Measurements from ENCODE around the gene CLCN3.
A peak's percentile ranks its signal among the peaks of the same experiment; 100 is the strongest.
"Not testable (repeated sequence)": the region's sequence is repeated elsewhere in the genome, so short reads cannot be mapped to it uniquely, and the experiment has no call there.

Gene CLCN3

GRCh38 chr4:169707958-169708643 lies 87.7 kb downstream of the CLCN3 start:
- no peak for DNase-seq (ENCODE audit: low read depth in 3 of 3)

DNA sequence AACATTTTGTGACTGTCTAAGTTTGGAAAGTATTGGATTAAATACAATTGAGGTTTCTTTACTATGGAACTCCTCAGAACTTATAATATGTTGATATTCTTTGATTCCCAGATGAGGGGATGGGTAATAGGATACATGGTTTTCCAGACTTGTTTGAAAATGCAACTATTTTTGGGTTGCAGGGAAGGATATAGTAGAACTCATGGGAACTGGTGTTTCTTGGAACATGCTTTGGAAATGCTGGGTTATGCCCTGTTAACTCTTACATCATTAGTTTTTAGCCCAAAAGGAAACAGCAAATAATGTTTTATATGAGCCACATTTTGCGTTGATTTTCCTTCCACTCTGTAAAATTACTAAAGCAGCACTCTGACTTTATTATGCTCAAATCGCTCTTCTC lies 95.4 kb downstream of the CLCN3 start:
- no peak for DNase-seq (ENCODE audit: low read depth in 3 of 3)

DNA sequence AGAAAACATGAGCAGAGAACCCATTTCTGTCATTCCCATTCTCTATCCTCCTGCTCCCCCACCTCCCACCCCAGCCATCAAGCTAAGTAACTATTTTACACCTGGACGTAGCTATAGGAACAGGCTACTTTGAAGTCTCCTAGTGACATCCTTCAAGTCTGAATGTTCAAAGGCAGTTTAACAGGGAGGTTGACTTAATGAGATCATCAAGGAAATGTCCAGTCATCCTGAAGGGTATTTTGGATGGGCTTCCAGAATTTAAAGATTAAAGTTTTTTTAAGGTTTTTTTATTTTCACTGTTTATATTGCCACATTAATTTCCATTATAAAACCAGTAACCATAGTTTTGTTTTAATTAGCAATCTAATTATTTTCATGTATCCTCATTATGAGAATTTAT lies 96.3 kb downstream of the CLCN3 start:
- DNase-seq (ENCODE audit: low read depth in 3 of 3), result no peak

GRCh38 chr4:169720529-169720928 lies 100.2 kb downstream of the CLCN3 start:
- no peak for DNase-seq (ENCODE audit: low read depth in 3 of 3)

DNA sequence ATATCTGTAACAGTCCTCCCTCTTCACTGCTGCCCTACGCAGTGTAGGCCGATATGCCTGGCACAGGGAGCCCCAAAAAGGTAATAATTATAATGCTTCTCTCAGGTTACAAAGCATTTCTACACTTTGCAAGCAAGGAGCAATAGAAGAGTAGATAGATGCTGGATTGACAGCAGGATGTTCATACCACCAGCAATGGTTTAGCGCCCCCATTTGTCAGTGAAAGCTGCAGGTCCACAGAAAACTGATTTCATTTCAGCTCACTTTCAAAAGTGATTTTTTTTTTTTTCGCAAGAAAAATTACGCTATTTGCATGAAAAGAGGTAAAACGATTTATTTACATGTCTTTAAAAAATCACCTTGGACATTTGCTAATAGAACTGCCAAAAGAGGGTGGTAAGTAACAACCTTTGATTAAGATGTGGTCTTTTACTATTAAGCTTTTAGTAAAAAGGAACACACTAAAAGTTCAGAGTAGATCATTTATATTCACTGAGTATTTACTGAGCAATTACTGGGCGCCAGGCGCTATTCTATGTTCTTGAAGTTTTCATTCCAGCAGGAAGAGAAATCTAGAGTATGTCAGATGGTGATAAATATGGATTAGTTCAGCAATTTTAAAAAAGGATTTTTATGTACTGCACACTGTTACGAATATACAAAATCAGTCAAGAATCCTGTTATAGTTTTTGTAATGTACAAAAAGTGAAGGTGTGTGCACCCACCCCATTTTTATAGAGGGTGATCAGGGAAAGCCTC lies 103.0 kb downstream of the CLCN3 start:
- DNase-seq (ENCODE audit: low read depth in 3 of 3), result no peak

DNA sequence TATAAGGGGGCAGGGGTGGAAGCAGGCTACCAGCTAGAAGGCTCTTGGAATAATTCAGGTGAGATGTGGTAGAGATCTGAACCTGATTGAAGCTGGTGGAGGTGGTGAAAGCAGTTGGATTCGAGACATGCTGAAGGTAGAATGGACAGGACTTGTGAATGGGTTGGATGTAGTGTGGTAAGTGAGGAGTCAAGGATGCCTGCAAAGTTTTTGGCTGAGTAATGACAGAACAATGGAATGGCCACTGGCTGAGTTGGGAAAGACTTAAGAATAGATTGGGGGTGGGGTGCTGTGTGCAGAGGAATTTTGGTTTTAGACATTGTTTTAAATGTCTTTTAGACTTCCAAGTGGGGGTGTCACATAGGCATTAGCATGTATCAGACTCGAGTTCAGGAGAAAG lies 103.9 kb downstream of the CLCN3 start:
- no peak for DNase-seq (ENCODE audit: low read depth in 3 of 3)

DNA sequence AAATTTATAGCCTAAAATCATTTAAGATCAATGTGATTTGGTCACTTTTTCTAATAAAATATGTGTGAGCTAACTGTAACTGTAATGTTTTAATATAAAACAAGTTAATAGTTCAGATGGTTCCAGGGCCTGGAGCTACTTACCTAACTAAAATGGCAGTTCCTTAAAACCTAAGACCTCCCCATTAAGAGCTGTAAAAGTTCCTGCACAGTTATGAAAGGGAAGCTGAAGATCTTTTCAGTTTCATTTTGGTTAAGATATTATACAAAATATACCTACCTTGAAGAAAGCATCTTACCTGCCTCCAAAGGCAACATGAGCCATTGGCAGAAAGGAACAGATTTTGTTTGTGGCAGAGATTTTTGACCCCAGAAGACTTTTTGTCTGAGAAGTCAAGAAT lies 107.2 kb downstream of the CLCN3 start:
- no peak for DNase-seq (ENCODE audit: low read depth in 3 of 3)

DNA sequence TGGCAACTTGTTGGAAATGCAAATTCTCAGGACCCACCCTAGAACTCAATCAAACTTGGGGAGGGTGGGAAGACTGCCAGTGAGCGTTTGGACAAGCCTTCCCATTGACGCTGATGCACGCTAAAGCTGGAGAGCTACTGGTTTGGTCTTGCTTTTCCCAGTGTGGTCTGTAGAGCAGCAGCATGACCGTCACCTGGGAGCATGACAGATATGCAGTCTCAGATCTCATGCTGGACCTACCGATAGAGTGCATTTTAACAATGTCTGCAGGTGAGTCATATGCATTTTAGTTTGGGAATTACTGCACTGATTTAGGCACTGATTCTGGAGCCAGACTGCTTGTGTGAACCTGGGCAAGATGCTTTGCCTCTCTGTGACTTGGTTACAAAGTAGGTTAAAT lies 110.2 kb downstream of the CLCN3 start:
- DNase-seq (ENCODE audit: low read depth in 3 of 3), result no peak

DNA sequence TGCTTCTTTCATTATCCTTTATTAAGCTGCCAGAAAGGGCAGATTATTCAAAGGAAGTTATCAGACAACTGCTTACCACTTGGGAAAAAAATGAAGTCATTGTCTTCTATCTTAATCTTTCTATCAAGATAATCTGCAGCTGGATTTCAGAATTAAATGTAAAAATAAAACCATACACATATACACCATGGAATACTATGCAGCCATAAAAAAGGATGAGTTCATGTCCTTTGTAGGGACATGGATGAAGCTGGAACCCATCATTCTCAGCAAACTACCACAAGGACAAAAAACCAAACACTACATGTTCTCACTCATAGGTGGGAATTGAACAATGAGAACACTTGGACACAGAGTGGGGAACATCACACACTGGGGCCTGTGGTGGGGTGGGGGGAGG lies 118.2 kb downstream of the CLCN3 start:
- not testable (repeated sequence) for DNase-seq (ENCODE audit: low read depth in 3 of 3)

- no peak for DNase-seq (ENCODE audit: low read depth in 3 of 3)
Measured at GRCh38 chr4:169741569-169741968, 121.2 kb downstream of the CLCN3 start.

- no peak for DNase-seq (ENCODE audit: low read depth in 3 of 3)
Measured at GRCh38 chr4:169744601-169745000, 124.2 kb downstream of the CLCN3 start.

- no peak for DNase-seq (ENCODE audit: low read depth in 3 of 3)
Measured at GRCh38 chr4:169745291-169745690, 124.9 kb downstream of the CLCN3 start.

GRCh38 chr4:169756971-169757574 lies 136.7 kb downstream of the CLCN3 start:
- DNase-seq (ENCODE audit: low read depth in 3 of 3), result no peak

DNA sequence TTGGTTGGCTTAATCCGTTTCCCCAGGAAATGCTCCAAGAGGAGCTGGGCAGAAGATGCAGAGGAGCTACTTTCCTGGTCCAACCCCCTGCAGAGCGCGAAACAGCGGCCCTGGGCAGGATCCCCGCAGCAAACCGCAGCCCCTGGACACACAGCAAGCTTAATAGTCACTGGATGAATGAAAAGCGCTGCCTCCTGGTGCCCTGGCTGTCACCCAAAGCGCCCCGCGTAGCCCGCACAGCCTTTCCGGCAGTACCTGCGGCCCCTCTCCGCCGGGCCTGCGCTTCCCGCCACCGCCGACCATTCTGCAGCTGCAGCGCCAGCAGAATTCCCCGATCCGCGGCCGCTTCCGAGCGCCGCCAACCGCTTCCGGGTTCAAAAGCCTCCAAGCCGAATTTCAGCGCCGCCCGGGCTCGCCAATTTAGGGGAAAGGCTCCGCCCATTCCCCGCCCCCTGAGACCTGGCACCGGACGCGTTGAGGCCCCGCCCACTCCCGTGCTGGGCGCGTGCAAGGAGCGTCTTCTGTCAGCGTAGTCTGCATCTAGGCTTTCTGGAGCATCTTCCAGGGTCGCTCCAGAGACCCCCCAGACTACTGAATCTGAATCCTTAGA lies 137.3 kb downstream of the CLCN3 start, which contains the start of gene HPF1:
Gene HPF1 (minus strand): TSS at position 370 of the 610 bp plus-strand sequence. CDS start 67 bp downstream, at position 303.
- peak; percentile 88 to 94 (median 91) for DNase-seq (ENCODE audit: low read depth in 3 of 3)

GRCh38 chr4:169758401-169758962 lies 138.1 kb downstream of the CLCN3 start:
- no peak for DNase-seq (ENCODE audit: low read depth in 3 of 3)

DNA sequence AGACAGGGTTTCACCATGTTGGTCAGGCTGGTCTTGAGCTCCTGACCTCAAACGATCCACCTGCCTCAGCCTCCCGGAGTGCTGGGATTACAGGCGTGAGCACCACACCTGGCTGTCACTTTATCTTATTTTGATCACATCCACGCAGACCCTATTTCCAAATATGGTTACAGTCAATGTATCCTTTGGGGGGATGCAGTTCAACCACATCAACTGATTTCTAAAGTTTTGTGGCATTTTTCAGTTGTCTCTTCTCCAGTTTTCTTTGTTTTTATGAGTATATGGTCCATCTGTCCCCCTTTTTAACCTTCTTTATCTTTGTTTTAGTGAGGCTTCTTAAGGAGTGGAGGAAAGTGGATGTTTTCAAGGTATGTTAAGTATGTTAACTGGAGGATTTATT lies 141.5 kb downstream of the CLCN3 start:
- DNase-seq (ENCODE audit: low read depth in 3 of 3), result no peak

DNA sequence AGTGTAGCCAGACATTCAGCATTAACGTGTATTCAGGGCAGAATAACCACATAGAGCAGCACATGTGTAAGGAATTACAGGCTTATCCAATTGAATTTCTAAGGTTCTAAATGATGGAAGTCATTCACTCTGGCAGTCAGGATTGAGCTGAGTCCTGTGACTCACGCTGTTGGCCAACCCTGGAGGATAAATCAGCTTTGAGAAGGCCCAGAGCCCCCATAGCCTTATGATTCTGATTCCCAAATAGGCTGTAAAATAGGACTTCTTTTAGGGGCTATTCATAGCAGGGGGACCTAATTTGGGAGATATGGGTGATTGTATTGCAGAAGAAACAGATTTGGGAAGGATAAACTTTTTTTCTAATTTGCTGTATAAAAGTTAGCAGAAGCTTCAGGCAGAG lies 145.5 kb downstream of the CLCN3 start:
- DNase-seq (ENCODE audit: low read depth in 3 of 3), result no peak

GRCh38 chr4:169766741-169767140 lies 146.4 kb downstream of the CLCN3 start:
- no peak for DNase-seq (ENCODE audit: low read depth in 3 of 3)

DNA sequence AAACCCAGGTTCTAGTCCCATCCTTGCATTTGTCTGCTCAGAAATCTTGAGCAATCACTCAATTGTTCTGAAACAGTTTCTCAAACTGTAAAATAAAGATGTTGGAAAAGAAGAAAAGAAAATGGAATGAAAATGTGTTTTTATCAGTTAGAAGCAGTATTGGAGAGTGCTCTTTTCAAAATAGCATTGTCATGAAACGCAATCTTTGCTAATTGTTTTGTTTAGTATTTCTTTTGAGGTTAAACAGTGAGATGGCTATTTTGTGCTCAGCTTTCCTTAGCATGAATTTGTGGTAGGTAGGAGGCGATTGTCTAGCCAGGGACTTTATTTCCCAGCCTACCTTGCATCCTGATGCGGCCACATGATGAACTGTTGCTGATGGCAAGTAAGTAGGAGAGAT lies 148.0 kb downstream of the CLCN3 start:
- DNase-seq (ENCODE audit: low read depth in 3 of 3), result no peak

DNA sequence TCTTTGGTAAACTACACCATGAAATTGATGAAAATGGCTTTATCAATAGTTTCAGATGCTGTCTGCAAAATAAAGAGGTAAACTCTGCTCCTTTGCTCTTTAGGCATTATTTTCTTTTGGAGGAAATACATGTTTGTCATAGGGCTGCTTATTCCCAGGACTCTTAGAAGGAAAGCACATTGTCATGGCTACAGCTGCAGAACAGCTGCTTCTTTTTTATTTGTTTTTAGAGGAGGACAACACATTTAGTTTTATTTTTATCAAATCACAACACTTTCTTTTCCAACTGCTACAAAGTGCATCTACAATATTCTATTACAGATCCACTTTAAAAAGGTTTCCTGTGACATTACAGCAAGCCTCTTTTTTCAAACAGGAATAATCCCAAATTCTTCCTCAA lies 150.0 kb downstream of the CLCN3 start:
- no peak for DNase-seq (ENCODE audit: low read depth in 3 of 3)

DNA sequence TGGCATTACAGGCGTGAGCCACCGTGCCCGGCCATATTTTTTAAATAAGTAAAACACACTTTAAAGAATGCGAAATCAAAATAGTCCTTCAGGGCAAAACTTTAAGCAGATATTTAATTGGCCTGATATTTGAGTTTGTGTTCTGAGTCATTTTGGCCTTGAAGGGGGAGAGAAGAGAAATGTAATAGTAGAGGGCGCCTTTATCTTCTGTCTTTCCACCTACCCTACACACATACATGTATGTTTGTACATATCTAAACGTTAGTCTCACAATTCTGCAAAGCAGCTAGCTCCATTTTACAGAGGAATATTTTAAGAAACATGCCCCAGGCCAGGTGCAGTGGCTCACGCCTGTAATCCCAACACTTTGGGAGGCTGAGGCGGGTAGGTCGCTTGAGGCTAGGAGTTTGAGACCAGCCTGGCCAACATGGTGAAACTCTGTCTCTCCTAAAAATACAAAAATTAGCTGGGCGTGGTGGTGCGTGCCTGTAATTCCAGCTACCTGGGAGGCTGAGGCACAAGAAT lies 151.2 kb downstream of the CLCN3 start:
- DNase-seq (ENCODE audit: low read depth in 3 of 3), result not testable (repeated sequence)
